NCI-H2029 treated with DMSO at 0.1 percent for 48 hours (cell line): ENCODE measurements around the gene SDHAF1.

ENCODE experiments used
- DNase-seq: peaks from one replicate; lab custom pipeline; 2025; lab: John Stamatoyannopoulos, UW

Gene SDHAF1

GRCh38 chr19:35986664-35987570, 8.1 kb upstream of the SDHAF1 start:
- no peak for DNase-seq

GRCh38 chr19:35987571-35987896, 7.5 kb upstream of the SDHAF1 start:
- DNase-seq, result no peak

- DNase-seq, result no peak
Observed at GRCh38 chr19:35988824-35989223, 6.2 kb upstream of the SDHAF1 start.

GRCh38 chr19:35990156-35990555, 4.8 kb upstream of the SDHAF1 start:
- no peak for DNase-seq

- DNase-seq, result no peak
Observed at GRCh38 chr19:35990771-35991730, 3.9 kb upstream of the SDHAF1 start.

- no peak for DNase-seq
Observed at GRCh38 chr19:35991731-35992450, 3.1 kb upstream of the SDHAF1 start.

GRCh38 chr19:35992907-35993765, 1.9 kb upstream of the SDHAF1 start:
- DNase-seq, result no peak

GRCh38 chr19:35993923-35994598, 927 bp upstream of the SDHAF1 start:
- no peak for DNase-seq

GRCh38 chr19:35996777-35997176, 1.8 kb downstream of the SDHAF1 start:
- no peak for DNase-seq

GRCh38 chr19:36001605-36002004, 6.6 kb downstream of the SDHAF1 start:
- DNase-seq, result no peak

GRCh38 chr19:36003284-36003683, 8.3 kb downstream of the SDHAF1 start:
- DNase-seq, result no peak

GRCh38 chr19:36006955-36007354, 12.0 kb downstream of the SDHAF1 start:
- no peak for DNase-seq

GRCh38 chr19:36008336-36008978, 13.5 kb downstream of the SDHAF1 start, which contains the start of gene SYNE4:
SYNE4 (minus strand) TSS chr19:36008813; CDS start chr19:36008681, 132 bp downstream.
- DNase-seq, result peak; percentile 32

GRCh38 chr19:36009220-36009619, 14.2 kb downstream of the SDHAF1 start:
- peak; percentile 3 for DNase-seq

- no peak for DNase-seq
Observed at GRCh38 chr19:36009633-36010379, 14.8 kb downstream of the SDHAF1 start.

- DNase-seq, result no peak
Observed at GRCh38 chr19:36010402-36010801, 15.4 kb downstream of the SDHAF1 start.

- DNase-seq, result no peak
Observed at GRCh38 chr19:36013280-36014011, 18.5 kb downstream of the SDHAF1 start.
